Left ventricle myocardium inferior (tissue), 1 donor: Measurements from ENCODE around the gene GABARAP. TPM values are rescaled to one million over a fixed set of nuclear protein-coding genes. Genes with fewer than 3 reads are reported as not detected.

Source experiments
- DNase-seq: peaks from one replicate; pipeline ENCODE4 v3.0.0-alpha.2; 2020
- H3K27ac ChIP-seq: fragments of 200-600 bp; replicated peaks from 2 replicates; pipeline ENCODE4 v1.8.0; 2021
- H3K27me3 ChIP-seq: fragments of 200-600 bp; 2 replicates; pipeline ENCODE4 v1.8.0; 2021; ENCODE audit warnings: low read depth
- H3K36me3 ChIP-seq: fragments of 200-600 bp; 2 replicates; pipeline ENCODE4 v1.8.0; 2021
- H3K4me1 ChIP-seq: fragments of 200-600 bp; 2 replicates; pipeline ENCODE4 v1.8.0; 2021
- H3K4me3 ChIP-seq: fragments of 200-600 bp; 2 replicates; pipeline ENCODE4 v1.8.0; 2021; ENCODE audit warnings: mild to moderate bottlenecking, moderate library complexity
- H3K9me3 ChIP-seq: fragments of 200-600 bp; replicated peaks from 2 replicates; pipeline ENCODE4 v1.8.0; 2021
- intact Hi-C: fragments of 100-400 bp; cut with micrococcal nuclease; formaldehyde crosslinking; loops from one replicate; pipeline ENCODE4 v1.11.0; 2022
- total RNA-seq: library from RNA; stranded (reverse); fragmentation: NEBNext Ultra II Directional; extraction: Animal tissue kit (Norgen Biotek cat#: 25700); gene quantifications from one replicate; pipeline ENCODE4 v1.2.1, GENCODE V29; 2021
- TF ChIP-seq, protein P1 (sequence below): fragments of 200-600 bp; IDR thresholded peaks from 2 replicates; pipeline ENCODE4 v1.8.0; 2021; ENCODE audit warnings: antibody characterized with exemption, mild to moderate bottlenecking, borderline replicate concordance
- donor health status: DM: no; HTN: yes; CAD: no; lungs with severe emphysema.

GABARAP gene
- total RNA-seq, 1 donor from 2014 or later: 394 TPM

DNA sequence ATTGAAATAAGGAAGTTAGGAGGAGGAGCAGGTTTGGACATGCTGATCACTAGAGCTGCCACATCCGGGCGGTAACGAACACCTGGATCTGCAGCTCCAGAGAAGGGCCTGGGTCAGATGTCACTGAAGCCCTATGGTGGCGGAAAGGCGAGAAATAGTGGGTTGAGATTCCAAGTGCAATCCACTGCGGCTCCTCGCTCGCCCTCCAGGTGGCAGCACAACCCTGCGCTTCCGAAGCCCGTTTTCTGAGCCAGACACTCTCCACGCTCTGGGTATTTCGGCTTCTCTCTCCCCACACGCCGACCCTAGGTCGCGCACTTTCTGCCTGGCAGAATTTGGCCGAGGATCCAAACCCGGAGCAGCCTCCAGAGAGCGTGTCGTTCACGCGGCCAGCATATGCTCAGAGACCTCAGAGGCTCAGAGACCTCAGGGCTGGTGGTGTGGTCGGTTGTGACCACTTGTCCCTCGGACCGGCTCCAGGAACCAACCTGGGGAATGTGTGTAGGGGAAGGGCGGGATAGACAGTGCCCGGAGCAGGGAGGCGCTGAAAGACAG, 38.3 kb upstream of the GABARAP start:
- Histone ChIP-seq H3K27me3 (peaks cover 38% of the 10 kb centered on the region), H3K36me3 (peaks cover 22% of the 10 kb centered on the region), H3K9me3 (no peaks in the 10 kb centered on the region), H3K27ac (peak overlapping the region; percentile 95), H3K4me1 (peaks cover 54% of the 10 kb centered on the region), H3K4me3 (peak overlapping the region; percentile 76)
- DNase-seq: peak; percentile 85
- TF ChIP-seq, protein P1, sequence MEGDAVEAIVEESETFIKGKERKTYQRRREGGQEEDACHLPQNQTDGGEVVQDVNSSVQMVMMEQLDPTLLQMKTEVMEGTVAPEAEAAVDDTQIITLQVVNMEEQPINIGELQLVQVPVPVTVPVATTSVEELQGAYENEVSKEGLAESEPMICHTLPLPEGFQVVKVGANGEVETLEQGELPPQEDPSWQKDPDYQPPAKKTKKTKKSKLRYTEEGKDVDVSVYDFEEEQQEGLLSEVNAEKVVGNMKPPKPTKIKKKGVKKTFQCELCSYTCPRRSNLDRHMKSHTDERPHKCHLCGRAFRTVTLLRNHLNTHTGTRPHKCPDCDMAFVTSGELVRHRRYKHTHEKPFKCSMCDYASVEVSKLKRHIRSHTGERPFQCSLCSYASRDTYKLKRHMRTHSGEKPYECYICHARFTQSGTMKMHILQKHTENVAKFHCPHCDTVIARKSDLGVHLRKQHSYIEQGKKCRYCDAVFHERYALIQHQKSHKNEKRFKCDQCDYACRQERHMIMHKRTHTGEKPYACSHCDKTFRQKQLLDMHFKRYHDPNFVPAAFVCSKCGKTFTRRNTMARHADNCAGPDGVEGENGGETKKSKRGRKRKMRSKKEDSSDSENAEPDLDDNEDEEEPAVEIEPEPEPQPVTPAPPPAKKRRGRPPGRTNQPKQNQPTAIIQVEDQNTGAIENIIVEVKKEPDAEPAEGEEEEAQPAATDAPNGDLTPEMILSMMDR: peak; percentile 98
- intact Hi-C loops: no loop called here

DNA sequence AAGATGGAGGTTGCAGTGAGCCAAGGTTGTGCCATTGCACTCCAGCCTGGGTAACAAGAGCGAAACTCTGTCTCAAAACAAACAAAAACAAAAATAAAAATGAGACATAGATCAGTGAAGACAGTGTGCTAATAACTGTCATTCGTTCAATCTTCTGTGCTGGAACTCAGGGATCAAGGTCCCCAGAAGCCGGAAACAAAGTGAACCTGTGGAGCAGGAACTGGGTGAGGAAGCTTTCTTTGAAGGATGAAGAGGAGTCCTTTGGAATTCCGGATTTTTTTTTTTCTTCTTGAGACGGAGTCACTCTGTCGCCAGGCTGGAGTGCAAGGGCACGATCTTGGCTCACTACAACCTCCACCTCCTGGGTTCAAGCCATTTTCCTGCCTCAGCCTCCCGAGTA, 37.2 kb upstream of the GABARAP start:
- intact Hi-C loops: loop anchor here (10.0 kb wide), 1 partner anchor 65 kb away; no protein-coding TSS in a partner anchor
- no peak overlapping the region for H3K4me3 ChIP-seq
- H3K36me3 ChIP-seq: peaks cover 10% of the 10 kb centered on the region
- peaks cover 31% of the 10 kb centered on the region for H3K27me3 ChIP-seq
- H3K4me1 ChIP-seq: peaks cover 42% of the 10 kb centered on the region
- DNase-seq: no peak
- TF ChIP-seq, protein P1: no peak
- no peak overlapping the region for H3K27ac ChIP-seq
- H3K9me3 ChIP-seq: no peaks in the 10 kb centered on the region

DNA sequence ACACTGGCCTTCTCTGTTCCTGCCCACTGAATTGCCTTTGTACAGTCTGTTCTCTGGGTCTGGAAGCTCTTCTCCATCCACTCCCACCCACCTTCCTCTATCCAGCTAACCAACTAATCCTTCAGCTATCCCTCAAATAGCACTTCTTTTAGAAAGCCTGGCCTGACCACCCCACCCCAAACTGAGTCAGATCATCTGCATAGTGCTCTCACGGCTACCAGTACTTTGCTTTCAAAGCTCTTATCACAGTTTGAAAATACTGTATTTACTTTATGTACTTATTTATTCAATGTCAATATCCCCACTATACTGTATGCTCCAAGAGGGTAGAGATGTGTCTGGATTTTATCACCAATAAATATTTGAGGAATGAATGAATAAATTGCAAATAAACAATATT, 24.5 kb upstream of the GABARAP start:
- TF ChIP-seq, protein P1: no peak
- Histone ChIP-seq H3K27me3 (peaks cover 94% of the 10 kb centered on the region), H3K36me3 (no peaks in the 10 kb centered on the region), H3K9me3 (no peaks in the 10 kb centered on the region), H3K27ac (no peak overlapping the region), H3K4me3 (no peak overlapping the region), H3K4me1 (peaks cover 19% of the 10 kb centered on the region)
- intact Hi-C loops: no loop called here
- no peak for DNase-seq

DNA sequence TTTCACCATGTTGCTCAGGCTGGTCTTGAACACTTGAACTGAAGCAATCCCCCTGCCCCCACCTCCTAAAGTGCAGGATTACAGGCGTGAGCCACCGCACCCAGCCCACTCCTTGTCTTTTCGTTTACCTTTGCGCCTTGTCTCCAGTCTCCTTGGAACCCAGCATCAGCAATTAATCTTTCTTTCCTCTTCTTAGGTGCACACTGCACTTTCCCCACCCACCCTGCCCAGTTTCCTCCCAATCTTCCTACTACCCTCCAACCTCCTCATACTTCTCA, 21.5 kb upstream of the GABARAP start:
- peak overlapping the region; percentile 68 for H3K4me3 ChIP-seq
- H3K9me3 ChIP-seq: no peaks in the 10 kb centered on the region
- peaks cover 33% of the 10 kb centered on the region for H3K4me1 ChIP-seq
- TF ChIP-seq, protein P1: no peak
- H3K36me3 ChIP-seq: peaks cover 7% of the 10 kb centered on the region
- H3K27ac ChIP-seq: no peak overlapping the region
- DNase-seq: no peak
- intact Hi-C loops: no loop called here
- peaks cover 81% of the 10 kb centered on the region for H3K27me3 ChIP-seq

DNA sequence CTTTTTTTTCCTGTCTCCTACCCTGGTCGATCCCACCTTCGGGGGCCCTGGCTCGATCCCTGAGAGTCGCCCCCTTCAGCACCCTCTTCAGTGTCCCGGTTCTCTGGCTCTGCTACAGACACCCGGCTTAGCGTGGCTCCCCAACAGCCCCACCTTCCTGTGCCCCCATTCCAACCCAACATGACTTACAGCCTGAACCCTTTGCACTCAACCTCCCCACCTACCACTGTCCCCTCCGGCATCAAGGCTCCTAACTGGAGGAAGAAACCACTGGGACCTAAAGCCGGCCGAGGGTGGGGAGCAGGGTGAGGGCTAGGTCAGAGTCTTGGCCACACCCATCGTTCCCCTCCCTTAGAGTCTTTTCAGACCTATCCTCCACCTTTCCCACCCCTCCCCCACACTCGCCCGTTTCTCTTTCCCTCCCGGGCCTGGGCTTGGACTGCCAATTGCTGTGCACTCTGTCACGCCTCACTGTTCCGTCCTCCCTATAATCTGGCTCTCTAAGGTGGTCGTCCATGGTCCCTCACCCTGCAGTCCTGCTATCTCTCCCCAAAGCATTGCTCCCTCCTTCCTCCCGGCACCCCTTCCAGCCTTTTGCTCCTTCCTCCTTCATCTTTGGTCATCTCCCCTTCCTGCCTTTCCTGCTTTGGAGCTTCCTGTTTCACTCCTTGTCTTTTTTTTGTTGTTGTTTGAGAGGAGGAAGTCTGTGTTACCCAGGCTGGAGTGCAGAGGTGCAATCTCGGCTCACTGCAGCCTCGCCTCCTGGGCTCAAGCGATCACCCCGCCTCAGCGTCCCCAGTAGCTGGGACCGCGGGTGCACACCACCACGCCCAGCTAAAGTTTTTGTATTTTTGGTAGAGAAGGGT, 20.9 kb upstream of the GABARAP start:
- Histone ChIP-seq H3K36me3 (peaks cover 13% of the 10 kb centered on the region), H3K9me3 (no peaks in the 10 kb centered on the region), H3K4me3 (peak overlapping the region; percentile 68), H3K27me3 (peaks cover 76% of the 10 kb centered on the region), H3K27ac (no peak overlapping the region), H3K4me1 (peaks cover 33% of the 10 kb centered on the region)
- TF ChIP-seq, protein P1: no peak
- no peak for DNase-seq
- intact Hi-C loops: no loop called here
